IMR-90 (cell line): ENCODE measurements around the gene MTHFD2L. TPM values are rescaled to one million over a fixed set of nuclear protein-coding genes. Genes with fewer than 3 reads are reported as not detected.

Experiments
- ATAC-seq: fragments of 200-7000 bp; cut with Tn5 transposase; 2 replicates; pipeline ENCODE4 v1.9.1; 2020; ENCODE audit warnings: low read depth, mild to moderate bottlenecking, moderate library complexity
- BruUV-seq: library from RNA; stranded (reverse); fragments of 400-500 nt; replicated peaks from 2 replicates; lab custom pipeline; 2021; lab: Mats Ljungman, UMichigan
- CTCF ChIA-PET: fragments of 300-600 bp; formaldehyde crosslinking; extraction: SDS; loops from one replicate; lab custom pipeline; 2021; ENCODE audit warnings: antibody characterized with exemption; lab: Yijun Ruan, JAX
- POLR2A ChIA-PET: fragments of 300-600 bp; sonication (Branson Sonifier 250); formaldehyde crosslinking; loops from one replicate; lab custom pipeline; 2022; ENCODE audit warnings: antibody characterized with exemption; ENCODE audit not compliant: unreplicated experiment; lab: Charles Lee
- DNase-seq: peaks from one replicate; pipeline ENCODE4 v3.0.0; 2013
- H2AFZ ChIP-seq: replicated peaks from 2 replicates; pipeline ENCODE3; 2013; ENCODE audit warnings: low read length, mild to moderate bottlenecking; ENCODE audit not compliant: poor library complexity
- H2AK5ac ChIP-seq: 2 replicates; pipeline ENCODE4 v1.6.1; 2013; ENCODE audit warnings: low read depth, low read length, inconsistent platforms
- H2AK9ac ChIP-seq: replicated peaks from 2 replicates; pipeline ENCODE3; 2013; ENCODE audit warnings: mild to moderate bottlenecking, low read depth, low read length, moderate library complexity; ENCODE audit not compliant: poor library complexity
- H2BK120ac ChIP-seq: 2 replicates; pipeline ENCODE4 v1.6.1; 2013; ENCODE audit warnings: low read depth, low read length, inconsistent platforms
- H2BK15ac ChIP-seq: 3 replicates; pipeline ENCODE4 v1.6.1; 2013; ENCODE audit warnings: low read depth, low read length, inconsistent platforms
- H2BK20ac ChIP-seq: 2 replicates; pipeline ENCODE4 v1.6.1; 2013; ENCODE audit warnings: low read depth, mild to moderate bottlenecking, inconsistent platforms, low read length, moderate library complexity
- H2BK5ac ChIP-seq: 2 replicates; pipeline ENCODE4 v1.6.1; 2013; ENCODE audit warnings: mild to moderate bottlenecking, low read depth, low read length, inconsistent platforms; ENCODE audit not compliant: poor library complexity, severe bottlenecking
- H3K14ac ChIP-seq: replicated peaks from 2 replicates; pipeline ENCODE4 v1.6.1; 2013; ENCODE audit warnings: low read depth, low read length, inconsistent platforms
- H3K18ac ChIP-seq: 2 replicates; pipeline ENCODE4 v1.6.1; 2013; ENCODE audit warnings: low read depth, low read length, control low read depth
- H3K23ac ChIP-seq: 2 replicates; pipeline ENCODE4 v1.6.1; 2013; ENCODE audit warnings: low read depth, low read length, inconsistent platforms
- H3K27ac ChIP-seq: 2 replicates; pipeline ENCODE4 v1.5.1; 2013; ENCODE audit warnings: mild to moderate bottlenecking, control low read depth, low read length; ENCODE audit not compliant: insufficient read depth
- H3K27me3 ChIP-seq: 2 replicates; pipeline ENCODE4 v1.6.1; 2013; ENCODE audit warnings: low read length; ENCODE audit not compliant: control insufficient read depth, insufficient read depth
- H3K36me3 ChIP-seq: 2 replicates; pipeline ENCODE4 v1.6.1; 2013; ENCODE audit warnings: low read length, mixed read lengths; ENCODE audit not compliant: control insufficient read depth, insufficient read depth
- H3K4ac ChIP-seq: 2 replicates; pipeline ENCODE4 v1.6.1; 2013; ENCODE audit warnings: low read depth, low read length, inconsistent platforms
- H3K4me1 ChIP-seq: 2 replicates; pipeline ENCODE4 v1.6.1; 2013; ENCODE audit warnings: low read length, mixed read lengths; ENCODE audit not compliant: control insufficient read depth, insufficient read depth
- H3K4me2 ChIP-seq: 2 replicates; pipeline ENCODE4 v1.6.1; 2013; ENCODE audit warnings: low read depth, mild to moderate bottlenecking, control low read depth, low read length, moderate library complexity
- H3K4me3 ChIP-seq: 2 replicates; pipeline ENCODE4 v1.5.1; 2013; ENCODE audit warnings: low read depth, mild to moderate bottlenecking, control low read depth, low read length, moderate library complexity; ENCODE audit not compliant: insufficient read depth
- H3K56ac ChIP-seq: 2 replicates; pipeline ENCODE4 v1.6.1; 2013; ENCODE audit warnings: low read length, inconsistent platforms; ENCODE audit not compliant: insufficient read depth; ENCODE audit errors: extremely low read depth
- H3K79me1 ChIP-seq, 2 experiments: 2 replicates each; pipeline ENCODE4 v1.6.1; 2013; ENCODE audit warnings: low read length in 2 of 2, inconsistent platforms in 1 of 2, low read depth in 1 of 2
- H3K9ac ChIP-seq: 2 replicates; pipeline ENCODE4 v1.6.1; 2013; ENCODE audit warnings: low read depth, low read length, control low read depth
- H3K9me1 ChIP-seq: 2 replicates; pipeline ENCODE4 v1.6.1; 2013; ENCODE audit warnings: low read length, inconsistent platforms; ENCODE audit not compliant: insufficient read depth
- H3K9me3 ChIP-seq: 2 replicates; pipeline ENCODE4 v1.6.1; 2013; ENCODE audit warnings: low read length; ENCODE audit not compliant: control insufficient read depth, insufficient read depth
- H4K20me1 ChIP-seq: 2 replicates; pipeline ENCODE4 v1.6.1; 2013; ENCODE audit warnings: low read length, inconsistent platforms; ENCODE audit not compliant: insufficient read depth
- H4K5ac ChIP-seq: 2 replicates; pipeline ENCODE4 v1.6.1; 2013; ENCODE audit warnings: mild to moderate bottlenecking, low read depth, low read length, control low read depth
- H4K8ac ChIP-seq, 2 experiments: 2 replicates each; pipeline ENCODE4 v1.6.1; 2013; ENCODE audit warnings: low read depth in 2 of 2, low read length in 2 of 2, control low read depth in 1 of 2, inconsistent platforms in 1 of 2
- H4K91ac ChIP-seq: 2 replicates; pipeline ENCODE4 v1.6.1; 2013; ENCODE audit warnings: low read depth, low read length, inconsistent platforms; ENCODE audit not compliant: insufficient read depth
- BHLHE40 ChIP-seq: fragments of 150-350 bp; IDR thresholded peaks from 2 replicates; pipeline ENCODE4 v1.6.1; 2016; ENCODE audit warnings: mild to moderate bottlenecking, low read depth, low read length
- CEBPB ChIP-seq: IDR thresholded peaks from 2 replicates; pipeline ENCODE4 v1.6.1; 2012; ENCODE audit warnings: low read depth, low read length, improper control_type of control experiment
- CHD1 ChIP-seq: IDR thresholded peaks from 2 replicates; pipeline ENCODE4 v1.6.1; 2012; ENCODE audit warnings: low read depth, low read length, improper control_type of control experiment
- FOS ChIP-seq: fragments of 150-350 bp; IDR thresholded peaks from 2 replicates; pipeline ENCODE4 v1.6.1; 2016; ENCODE audit warnings: low read depth, low read length
- MAFK ChIP-seq: IDR thresholded peaks from 2 replicates; pipeline ENCODE4 v1.6.1; 2012; ENCODE audit warnings: low read depth, low read length, improper control_type of control experiment
- MAZ ChIP-seq: IDR thresholded peaks from 2 replicates; pipeline ENCODE4 v1.6.1; 2012; ENCODE audit warnings: low read depth, mild to moderate bottlenecking, low read length, improper control_type of control experiment, moderate library complexity, borderline replicate concordance
- MXI1 ChIP-seq: IDR thresholded peaks from 2 replicates; pipeline ENCODE4 v1.6.1; 2012; ENCODE audit warnings: low read depth, mild to moderate bottlenecking, low read length, moderate library complexity, borderline replicate concordance
- NFE2L2 ChIP-seq: fragments of 150-350 bp; IDR thresholded peaks from 2 replicates; pipeline ENCODE4 v1.6.1; 2016; ENCODE audit warnings: low read depth, mild to moderate bottlenecking, low read length
- POLR2A ChIP-seq: IDR thresholded peaks from 2 replicates; pipeline ENCODE4 v1.6.1; 2012; ENCODE audit warnings: mild to moderate bottlenecking, low read depth, low read length
- RAD21 ChIP-seq: IDR thresholded peaks from 2 replicates; pipeline ENCODE4 v1.6.1; 2012; ENCODE audit warnings: low read length, improper control_type of control experiment
- RCOR1 ChIP-seq: IDR thresholded peaks from 2 replicates; pipeline ENCODE4 v1.6.1; 2012; ENCODE audit warnings: mild to moderate bottlenecking, low read length, improper control_type of control experiment; ENCODE audit not compliant: insufficient replicate concordance
- RFX5 ChIP-seq: IDR thresholded peaks from 2 replicates; pipeline ENCODE4 v1.8.0; 2012; ENCODE audit warnings: low read depth, mild to moderate bottlenecking, low read length, moderate library complexity
- SMC3 ChIP-seq: fragments of 150-350 bp; IDR thresholded peaks from 2 replicates; pipeline ENCODE4 v1.6.1; 2016; ENCODE audit warnings: low read depth, mild to moderate bottlenecking, antibody characterized with exemption, low read length, moderate library complexity
- WGBS, 2 experiments: methylation state at CpG; one replicate each; pipeline versions ENCODE4 v1.1.5 to v1.1.7; 2013; ENCODE audit warnings: missing lambda C conversion rate in 2 of 2; ENCODE audit not compliant: insufficient read length in 1 of 2; ENCODE audit errors: extremely low coverage in 2 of 2; 5-methylcytosine and 5-hydroxymethylcytosine counted together
- dilution Hi-C: fragments of 300-500 bp; cut with HindIII; formaldehyde crosslinking; loops from one replicate; pipeline ENCODE4 v1.14.3; 2018; ENCODE audit warnings: low sequenced_read_pairs; ENCODE audit not compliant: unreplicated experiment
- in situ Hi-C: fragments of 300-500 bp; cut with MboI; formaldehyde crosslinking; loops from 3 replicates; pipeline ENCODE4 v1.14.3; 2019; ENCODE audit warnings: low sequenced_read_pairs, inconsistent platforms, mixed read lengths
- intact Hi-C: fragments of 100-400 bp; cut with micrococcal nuclease; formaldehyde crosslinking; loops from 2 replicates; pipeline ENCODE4 v1.10.0; 2022
- polyA plus RNA-seq, 3 experiments: library from polyadenylated mRNA; depleted of rRNA; stranded (reverse); fragments of >200 nt; gene quantifications; 2 replicates each; pipeline ENCODE4 v1.2.3, GENCODE V29; 2012; ENCODE audit warnings: low replicate concordance in 1 of 3
- total RNA-seq: library from RNA; depleted of rRNA; stranded (reverse); fragments of >200 nt; gene quantifications from 2 replicates; pipeline ENCODE4 v1.2.3, GENCODE V29; 2012
- TF ChIP-seq, protein P1 (sequence below): fragments of 150-350 bp; IDR thresholded peaks from 2 replicates; pipeline ENCODE4 v1.6.1; 2016; ENCODE audit warnings: low read depth, mild to moderate bottlenecking, low read length, moderate library complexity, borderline replicate concordance
- TF ChIP-seq, protein P2 (sequence below): conservative IDR thresholded peaks from 2 replicates; pipeline ENCODE4 v1.5.1; 2012; ENCODE audit warnings: mild to moderate bottlenecking, low read depth, low read length, improper control_type of control experiment
- TF ChIP-seq, protein P3 (sequence below): fragments of 150-350 bp; IDR thresholded peaks from 2 replicates; pipeline ENCODE4 v1.6.1; 2017; ENCODE audit warnings: mild to moderate bottlenecking, antibody characterized with exemption, low read length, low read depth

The MTHFD2L gene
- total and polyA plus RNA-seq, 2 of the 4 experiments (the other 2 are of a cell fraction): 2.8 to 4.3 TPM

DNA sequence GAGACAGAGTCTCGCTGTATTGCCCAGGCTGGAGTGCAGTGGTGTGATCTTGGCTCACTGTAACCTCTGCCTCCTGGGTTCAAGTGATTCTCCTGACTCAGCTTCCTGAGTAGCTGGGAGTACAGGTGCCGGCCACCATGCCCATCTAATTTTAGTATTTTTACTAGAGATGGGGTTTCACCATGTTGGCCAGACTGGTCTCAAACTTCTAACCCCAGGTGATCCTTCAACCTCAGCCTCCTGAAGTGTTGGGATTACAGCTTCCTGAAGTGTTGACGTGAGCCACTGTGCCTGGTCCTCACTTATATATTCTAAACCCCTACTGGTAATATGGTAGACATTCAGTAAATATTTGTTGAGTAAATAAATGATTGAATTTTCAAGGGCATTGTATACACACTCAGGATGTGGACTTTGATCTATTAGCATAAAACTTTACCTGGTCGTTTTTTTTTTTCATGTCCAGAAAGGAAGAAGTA lies 33.0 kb downstream of the MTHFD2L start:
- H4K20me1 ChIP-seq: no peaks in the 10 kb centered on the region
- no peak overlapping the region for H2BK5ac ChIP-seq
- H3K36me3 ChIP-seq: no peaks in the 10 kb centered on the region
- CTCF ChIA-PET: interaction anchor here (0.7 kb wide), 1 partner anchor 9 kb away, joined by 3 read pairs; no protein-coding TSS in a partner anchor
- no peak overlapping the region for H3K23ac ChIP-seq
- H3K14ac ChIP-seq: no peak overlapping the region
- no peak for DNase-seq
- TF ChIP-seq RFX5: no peak
- TF ChIP-seq FOS: no peak
- TF ChIP-seq MXI1: no peak
- TF ChIP-seq, protein P1, sequence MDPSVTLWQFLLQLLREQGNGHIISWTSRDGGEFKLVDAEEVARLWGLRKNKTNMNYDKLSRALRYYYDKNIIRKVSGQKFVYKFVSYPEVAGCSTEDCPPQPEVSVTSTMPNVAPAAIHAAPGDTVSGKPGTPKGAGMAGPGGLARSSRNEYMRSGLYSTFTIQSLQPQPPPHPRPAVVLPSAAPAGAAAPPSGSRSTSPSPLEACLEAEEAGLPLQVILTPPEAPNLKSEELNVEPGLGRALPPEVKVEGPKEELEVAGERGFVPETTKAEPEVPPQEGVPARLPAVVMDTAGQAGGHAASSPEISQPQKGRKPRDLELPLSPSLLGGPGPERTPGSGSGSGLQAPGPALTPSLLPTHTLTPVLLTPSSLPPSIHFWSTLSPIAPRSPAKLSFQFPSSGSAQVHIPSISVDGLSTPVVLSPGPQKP: no peak
- TF ChIP-seq, protein P2, sequence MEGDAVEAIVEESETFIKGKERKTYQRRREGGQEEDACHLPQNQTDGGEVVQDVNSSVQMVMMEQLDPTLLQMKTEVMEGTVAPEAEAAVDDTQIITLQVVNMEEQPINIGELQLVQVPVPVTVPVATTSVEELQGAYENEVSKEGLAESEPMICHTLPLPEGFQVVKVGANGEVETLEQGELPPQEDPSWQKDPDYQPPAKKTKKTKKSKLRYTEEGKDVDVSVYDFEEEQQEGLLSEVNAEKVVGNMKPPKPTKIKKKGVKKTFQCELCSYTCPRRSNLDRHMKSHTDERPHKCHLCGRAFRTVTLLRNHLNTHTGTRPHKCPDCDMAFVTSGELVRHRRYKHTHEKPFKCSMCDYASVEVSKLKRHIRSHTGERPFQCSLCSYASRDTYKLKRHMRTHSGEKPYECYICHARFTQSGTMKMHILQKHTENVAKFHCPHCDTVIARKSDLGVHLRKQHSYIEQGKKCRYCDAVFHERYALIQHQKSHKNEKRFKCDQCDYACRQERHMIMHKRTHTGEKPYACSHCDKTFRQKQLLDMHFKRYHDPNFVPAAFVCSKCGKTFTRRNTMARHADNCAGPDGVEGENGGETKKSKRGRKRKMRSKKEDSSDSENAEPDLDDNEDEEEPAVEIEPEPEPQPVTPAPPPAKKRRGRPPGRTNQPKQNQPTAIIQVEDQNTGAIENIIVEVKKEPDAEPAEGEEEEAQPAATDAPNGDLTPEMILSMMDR: no peak
- TF ChIP-seq MAZ: no peak
- no peak for TF ChIP-seq MAFK
- TF ChIP-seq, protein P3, sequence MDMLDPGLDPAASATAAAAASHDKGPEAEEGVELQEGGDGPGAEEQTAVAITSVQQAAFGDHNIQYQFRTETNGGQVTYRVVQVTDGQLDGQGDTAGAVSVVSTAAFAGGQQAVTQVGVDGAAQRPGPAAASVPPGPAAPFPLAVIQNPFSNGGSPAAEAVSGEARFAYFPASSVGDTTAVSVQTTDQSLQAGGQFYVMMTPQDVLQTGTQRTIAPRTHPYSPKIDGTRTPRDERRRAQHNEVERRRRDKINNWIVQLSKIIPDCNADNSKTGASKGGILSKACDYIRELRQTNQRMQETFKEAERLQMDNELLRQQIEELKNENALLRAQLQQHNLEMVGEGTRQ: no peak
- no peak for TF ChIP-seq CHD1
- no peak for TF ChIP-seq NFE2L2
- no peak for TF ChIP-seq RCOR1
- TF ChIP-seq RAD21: no peak
- no peak for TF ChIP-seq CEBPB
- TF ChIP-seq POLR2A: no peak
- no peak for TF ChIP-seq SMC3
- TF ChIP-seq BHLHE40: no peak
- H4K8ac ChIP-seq: no peak overlapping the region
- no peak overlapping the region for H4K5ac ChIP-seq
- H2BK120ac ChIP-seq: no peak overlapping the region
- no peak overlapping the region for H3K56ac ChIP-seq
- H2BK20ac ChIP-seq: no peak overlapping the region
- H2AFZ ChIP-seq: no peak overlapping the region
- no peaks in the 10 kb centered on the region for H3K27me3 ChIP-seq
- ATAC-seq: no peak
- no peak overlapping the region for H2AK9ac ChIP-seq
- H3K27ac ChIP-seq: no peak overlapping the region
- no peaks in the 10 kb centered on the region for H3K79me1 ChIP-seq
- H2BK15ac ChIP-seq: no peak overlapping the region
- H3K18ac ChIP-seq: no peak overlapping the region
- no peak overlapping the region for H3K4me2 ChIP-seq
- POLR2A ChIA-PET: no interaction called here
- H3K4ac ChIP-seq: no peak overlapping the region
- no peaks in the 10 kb centered on the region for H3K9me1 ChIP-seq
- WGBS, 2 experiments: no CpG with 5 or more reads among the region's 4 CpGs
- H4K91ac ChIP-seq: no peak overlapping the region
- in situ Hi-C loops (loop anchor here (10.0 kb wide), 1 partner anchor 484 kb away; no protein-coding TSS in a partner anchor), dilution Hi-C loops (no loop called here), intact Hi-C loops (loop anchor here (5.0 kb wide), 1 partner anchor 486 kb away; no protein-coding TSS in a partner anchor)
- no peaks in the 10 kb centered on the region for H3K4me1 ChIP-seq
- no peak overlapping the region for H2AK5ac ChIP-seq
- H3K9ac ChIP-seq: no peak overlapping the region
- no TSS peak for BruUV-seq
- no peaks in the 10 kb centered on the region for H3K9me3 ChIP-seq
- H3K4me3 ChIP-seq: no peak overlapping the region
